Stimulated activated CD4-positive, alpha-beta T cell treated with anti-CD3 and anti-CD28 coated beads, Interleukin-4, amount 100 ng/mL, for 4 hours (primary cell): ENCODE measurements around the gene NOL9.

Source experiments
- DNase-seq, 2 experiments: peaks; one replicate each; pipeline ENCODE4 v3.0.0-alpha.2; 2020

Gene NOL9

DNA sequence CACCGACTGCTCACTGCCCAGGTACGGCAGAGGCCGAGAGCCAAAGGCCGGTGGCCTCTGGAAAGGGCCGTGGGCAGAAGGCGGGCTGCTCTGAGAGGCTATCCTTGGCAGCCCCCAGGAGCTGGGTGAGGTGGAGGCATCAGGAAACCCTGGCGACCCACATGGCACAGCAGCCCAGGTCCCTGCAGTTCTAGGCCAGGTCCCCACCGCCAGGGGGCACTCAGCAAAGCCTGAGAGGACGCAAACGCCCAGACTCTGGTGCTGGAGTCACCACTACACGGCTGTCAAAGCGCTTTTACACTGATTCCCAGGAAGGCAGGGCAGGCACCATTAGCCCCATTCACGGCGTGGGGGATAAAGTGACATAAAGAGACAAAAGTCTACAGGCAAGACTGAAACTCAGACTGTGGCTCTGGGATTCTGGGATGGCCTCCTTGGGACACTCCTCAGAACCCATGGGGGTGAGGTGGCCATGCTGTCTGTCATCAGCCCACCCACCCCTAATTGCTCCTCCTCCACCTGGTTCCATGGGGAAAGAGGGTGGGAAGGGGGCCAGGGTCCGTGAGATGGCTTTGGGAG is 67.8 kb downstream of the NOL9 start:
- peak; percentile 81 to 88 for DNase-seq

- no peak for DNase-seq
Observed at GRCh38 chr1:6485168-6486101, 68.9 kb downstream of the NOL9 start.

- DNase-seq, result no peak
Observed at GRCh38 chr1:6484826-6485167, 69.5 kb downstream of the NOL9 start.

- DNase-seq, result no peak
Observed at GRCh38 chr1:6483761-6484117, 70.6 kb downstream of the NOL9 start.

GRCh38 chr1:6483017-6483760 is 71.1 kb downstream of the NOL9 start:
- no peak for DNase-seq

GRCh38 chr1:6481820-6482219 is 72.5 kb downstream of the NOL9 start:
- DNase-seq, result no peak

GRCh38 chr1:6477039-6477820 is 77.1 kb downstream of the NOL9 start:
- no peak for DNase-seq

DNA sequence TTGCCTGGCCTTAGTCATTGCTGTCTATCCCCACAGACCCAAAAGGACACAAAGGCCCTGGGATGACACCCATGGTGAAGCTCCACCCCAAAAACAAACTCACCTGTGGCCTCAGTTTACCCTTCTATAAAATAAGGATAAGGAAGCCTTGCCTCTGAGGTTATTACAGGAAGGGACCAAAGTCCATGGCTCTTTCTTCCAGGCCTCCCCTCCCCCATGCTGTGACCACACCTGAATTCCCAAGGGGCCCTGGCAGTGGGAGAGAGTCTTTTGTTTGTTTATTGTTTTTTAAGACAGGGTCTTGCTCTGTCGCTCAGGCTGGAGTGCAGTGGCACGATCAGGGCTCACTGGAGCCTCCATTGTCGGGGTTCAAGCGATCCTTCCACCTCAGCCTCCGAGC is 77.8 kb downstream of the NOL9 start:
- no peak for DNase-seq

DNA sequence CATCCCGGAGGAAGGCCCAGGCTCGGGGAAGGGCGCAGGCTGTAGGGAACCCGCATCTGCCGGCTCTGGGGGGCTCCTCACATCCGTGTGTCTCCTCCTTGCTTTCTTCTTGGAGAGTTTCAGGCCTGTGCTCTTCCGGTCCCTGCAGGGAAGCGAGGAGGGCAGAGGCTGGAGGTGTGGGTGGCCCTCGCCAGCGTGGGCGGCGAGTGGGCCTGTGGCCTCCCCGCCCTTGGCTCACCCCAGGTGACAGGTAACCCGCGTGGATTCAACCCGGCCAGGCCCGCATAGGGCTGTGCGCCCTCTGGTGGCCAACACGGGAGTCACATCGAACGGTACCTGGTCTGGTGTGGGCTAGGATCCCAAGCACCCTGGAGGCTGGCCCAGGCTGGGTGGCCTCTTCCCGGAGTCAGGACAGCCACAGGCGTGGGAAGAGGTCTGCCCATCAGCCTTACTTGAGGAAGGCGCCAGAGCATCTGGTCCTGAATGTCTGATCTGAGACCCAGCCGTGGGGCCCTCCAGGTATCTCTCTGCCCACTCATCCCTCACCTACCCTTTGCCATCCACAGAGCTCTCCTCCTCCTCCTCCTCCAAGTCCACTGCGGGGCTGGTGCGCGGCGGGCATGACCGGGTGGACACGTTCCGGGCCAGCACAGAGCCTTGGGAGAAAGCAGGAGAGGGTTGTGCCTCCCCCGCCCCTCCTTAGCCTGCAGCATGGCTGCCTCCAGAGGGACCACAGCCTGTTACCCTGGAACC is 78.8 kb downstream of the NOL9 start:
- peak; percentile 73 to 77 for DNase-seq

DNA sequence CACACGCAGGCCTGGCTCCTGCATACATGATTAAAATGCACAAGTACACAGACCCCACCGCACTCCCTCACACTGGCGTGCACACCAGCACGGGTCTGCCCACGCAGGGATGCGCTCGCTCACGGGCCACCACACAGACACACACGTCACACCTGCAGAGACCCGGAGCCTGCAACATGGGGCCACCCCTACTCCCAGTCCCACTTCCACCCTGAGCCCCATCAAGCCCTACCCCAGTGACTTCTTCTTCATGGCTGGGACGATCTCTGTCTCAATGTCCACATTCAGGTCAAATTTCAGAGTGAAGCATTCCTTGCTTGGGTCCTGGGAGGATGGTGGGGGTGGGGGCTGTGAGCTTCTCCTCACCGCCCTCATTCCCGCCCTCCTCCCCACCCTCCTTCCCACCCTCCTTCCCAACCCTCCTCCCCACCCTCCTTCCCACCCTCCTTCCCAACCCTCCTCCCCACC is 79.5 kb downstream of the NOL9 start:
- DNase-seq, result no peak

- DNase-seq, result no peak
Observed at GRCh38 chr1:6473974-6474814, 80.1 kb downstream of the NOL9 start.

DNA sequence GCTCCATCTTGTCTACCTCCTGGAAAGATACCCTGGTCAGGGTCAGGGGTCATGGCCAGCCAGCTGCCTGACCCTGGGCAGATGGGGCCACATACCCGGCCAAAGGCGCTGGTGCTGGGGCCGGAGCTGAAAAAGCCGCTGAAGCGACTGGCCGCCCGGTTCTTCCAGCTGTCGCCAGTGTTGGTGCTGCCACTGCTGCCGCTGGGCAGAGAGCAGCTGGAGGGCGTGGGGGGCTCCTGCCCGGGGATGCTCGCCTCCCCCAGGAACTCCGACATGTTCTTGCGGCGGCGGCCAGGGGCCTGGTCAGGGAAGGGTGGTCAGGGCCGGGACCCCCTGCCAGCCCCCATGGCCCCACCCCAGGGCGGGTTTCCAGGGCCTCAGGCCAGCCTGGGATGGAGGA is 81.2 kb downstream of the NOL9 start:
- DNase-seq, result no peak

GRCh38 chr1:6472391-6472790 is 81.9 kb downstream of the NOL9 start:
- DNase-seq, result no peak

DNA sequence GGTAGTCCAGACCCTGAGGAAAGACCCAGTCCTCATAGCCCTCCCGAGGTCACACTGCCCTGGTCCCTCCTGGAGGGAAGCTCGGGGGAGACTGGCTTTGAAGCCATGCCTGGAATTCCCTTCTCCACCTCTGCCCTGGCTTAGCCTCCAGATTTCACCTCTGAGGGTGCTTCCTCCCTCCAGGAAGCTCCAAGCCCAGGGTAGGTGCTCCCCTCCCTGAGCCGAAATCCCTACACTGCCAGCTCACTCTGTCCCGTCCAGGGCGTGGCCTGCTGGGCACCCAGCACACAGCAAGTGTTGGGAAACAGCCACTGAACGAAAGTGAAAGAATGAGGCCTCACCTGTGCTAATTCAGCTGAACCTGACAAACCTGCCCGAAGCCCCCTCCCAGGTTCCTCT is 82.3 kb downstream of the NOL9 start:
- DNase-seq, result no peak
